ENCODE measurements around the gene SPATA6. TPM values are rescaled to one million over a fixed set of nuclear protein-coding genes. Genes with fewer than 3 reads are reported as not detected.

Gene SPATA6
- total and polyA plus RNA-seq, 2 of the 13 experiments (the other 11 are each of a cell fraction or from before 2014, with no cell fraction given) = 0.81 to 3.3 TPM

- CTCF ChIA-PET (ENCODE audit: low intra/inter-chr PET ratio, low total read pairs) = interaction anchor here (1.1 kb wide), 1 partner anchor 390 kb away, joined by 5 read pairs; no protein-coding TSS in a partner anchor
- Histone ChIP-seq H3K4me1 (ENCODE audit: insufficient read depth, low read length) (peaks cover 21% of the 10 kb centered on the region), H3K27ac (ENCODE audit: extremely low read length, insufficient read depth, low read length) (no peak overlapping the region), H3K79me2 (ENCODE audit: insufficient read depth, low read length) (no peaks in the 10 kb centered on the region), H4K20me1 (ENCODE audit: insufficient read depth, low read length) (no peaks in the 10 kb centered on the region), H2AFZ (ENCODE audit: low read length) (no peak overlapping the region), H3K9ac (ENCODE audit: insufficient read depth, low read depth, low read length) (no peak overlapping the region), H3K4me2 (ENCODE audit: low read depth, low read length) (no peak overlapping the region), H3K4me3 (replicated peaks in 1 of 3; ENCODE audit: insufficient read depth in 1 of 3, low read depth in 2 of 3, low read length in 3 of 3) (no peak overlapping the region), H3K9me3 (ENCODE audit: low read length) (no peaks in the 10 kb centered on the region), H3K36me3 (replicated peaks in 1 of 2; ENCODE audit: control insufficient read depth in 1 of 2, insufficient read depth in 2 of 2, low read length in 2 of 2) (no peaks in the 10 kb centered on the region), H3K27me3 (ENCODE audit: control insufficient read depth in 1 of 2, insufficient read depth in 2 of 2, low read length in 2 of 2) (no peaks in the 10 kb centered on the region)
- DNase-seq (ENCODE audit: low spot score) (no peak), FAIRE-seq (no peak), ATAC-seq (no peak)
- no TSS peak for BruUV-seq (replicated peaks)
- intact Hi-C loops (cut with micrococcal nuclease; ENCODE audit: unreplicated experiment) = no loop called here
- TF ChIP-seq ZSCAN31 (CRISPR knock-in tag; IDR thresholded peaks at IDR 0.05; ENCODE audit: low read depth) (no peak), ZNF773 (CRISPR knock-in tag; IDR thresholded peaks at IDR 0.05; ENCODE audit: borderline replicate concordance) (no peak), LRRFIP1 (CRISPR knock-in tag; conservative IDR thresholded peaks at IDR 0.05) (no peak), PCBP2 (optimal IDR thresholded peaks at IDR 0.05; ENCODE audit: low read depth, low read length, poor library complexity, severe bottlenecking) (no peak), ZNF138 (CRISPR knock-in tag; IDR thresholded peaks at IDR 0.05; ENCODE audit: low read depth) (no peak), TRIM22 (IDR thresholded peaks at IDR 0.05) (no peak), ZFP36L1 (CRISPR knock-in tag; IDR thresholded peaks at IDR 0.05) (no peak), SOX13 (IDR thresholded peaks at IDR 0.05) (no peak), SOX13 (CRISPR knock-in tag; conservative IDR thresholded peaks at IDR 0.05 in 1 of 2, IDR thresholded peaks at IDR 0.05 in 1 of 2) (no peak), ZMAT5 (CRISPR knock-in tag; IDR thresholded peaks at IDR 0.05; ENCODE audit: borderline replicate concordance, low read depth) (no peak), SALL1 (CRISPR knock-in tag; IDR thresholded peaks at IDR 0.05) (no peak), BORCS8-MEF2B (CRISPR knock-in tag; IDR thresholded peaks at IDR 0.05) (no peak), MLLT10 (CRISPR knock-in tag; IDR thresholded peaks at IDR 0.05) (no peak), HOXA9 (CRISPR knock-in tag; IDR thresholded peaks at IDR 0.05; ENCODE audit: borderline replicate concordance) (no peak), ZBTB7A (CRISPR knock-in tag; IDR thresholded peaks at IDR 0.05) (no peak), SNAPC5 (CRISPR knock-in tag; IDR thresholded peaks at IDR 0.05; ENCODE audit: borderline replicate concordance) (no peak), SMAD1 (CRISPR knock-in tag; IDR thresholded peaks at IDR 0.05; ENCODE audit: borderline replicate concordance, low read depth) (no peak)
- 39% methylated on average over 8 of the region's 8 CpGs for WGBS (ENCODE audit: low lambda C conversion rate)
- POLR2A ChIA-PET = no interaction called here
- in situ Hi-C loops (cut with HindIII; ENCODE audit: extremely low pct_ligation_motif_present, low pct_unique_long_range_greater_than_20kb) = no loop called here
Measured at GRCh38 chr1:48499211-48499735, 27.3 kb upstream of the SPATA6 start.

Data from HepG2 (cell line).